GM12891 (cell line): ENCODE results near the gene LRMDA.

Source experiments
- POU2F2 ChIP-seq: IDR thresholded peaks from 2 replicates; pipeline ENCODE4 v1.6.1; 2011; ENCODE audit warnings: low read depth, mild to moderate bottlenecking, control low read depth, low read length, moderate library complexity
- SPI1 ChIP-seq: IDR thresholded peaks from 2 replicates; pipeline ENCODE4 v1.6.1; 2011; ENCODE audit warnings: low read depth, low read length, control low read depth

GRCh38 chr10:76550806-76551205, 1119.4 kb downstream of the LRMDA start:
- TF ChIP-seq POU2F2 (no peak), SPI1 (no peak)
